Nephron (organoid): ENCODE results near the gene CCL24.
"Not testable (repeated sequence)": the region's sequence is repeated elsewhere in the genome, so short reads cannot be mapped to it uniquely, and the experiment has no call there.

ENCODE experiments used
- H3K27ac Mint-ChIP-seq, 3 experiments: 2 replicates each; pipeline ENCODE4 v1.8.0; 2020; ENCODE audit warnings: mixed read lengths in 3 of 3, mild to moderate bottlenecking in 2 of 3, moderate library complexity in 1 of 3
- H3K27me3 Mint-ChIP-seq: 2 replicates; pipeline ENCODE4 v1.8.0; 2021; ENCODE audit warnings: low read depth, mild to moderate bottlenecking, moderate library complexity, mixed read lengths
- H3K36me3 Mint-ChIP-seq: 2 replicates; pipeline ENCODE4 v1.8.0; 2020; ENCODE audit warnings: low read depth, mixed read lengths
- H3K4me1 Mint-ChIP-seq: 2 replicates; pipeline ENCODE4 v1.8.0; 2020; ENCODE audit warnings: mixed read lengths
- H3K4me3 Mint-ChIP-seq, 3 experiments: 2 replicates each; pipeline ENCODE4 v1.8.0; 2020; ENCODE audit warnings: mild to moderate bottlenecking in 3 of 3, mixed read lengths in 3 of 3, moderate library complexity in 2 of 3
- H3K9me3 Mint-ChIP-seq: 2 replicates; pipeline ENCODE4 v1.8.0; 2020; ENCODE audit warnings: mixed read lengths
- TF ChIP-seq, protein P1 (sequence below), 3 experiments: fragments of 200-600 bp; sonication (generic); IDR thresholded peaks; one replicate each; pipeline ENCODE4 v1.5.0; 2021; ENCODE audit warnings: antibody characterized with exemption in 3 of 3; ENCODE audit not compliant: unreplicated experiment in 3 of 3

CCL24 gene

DNA sequence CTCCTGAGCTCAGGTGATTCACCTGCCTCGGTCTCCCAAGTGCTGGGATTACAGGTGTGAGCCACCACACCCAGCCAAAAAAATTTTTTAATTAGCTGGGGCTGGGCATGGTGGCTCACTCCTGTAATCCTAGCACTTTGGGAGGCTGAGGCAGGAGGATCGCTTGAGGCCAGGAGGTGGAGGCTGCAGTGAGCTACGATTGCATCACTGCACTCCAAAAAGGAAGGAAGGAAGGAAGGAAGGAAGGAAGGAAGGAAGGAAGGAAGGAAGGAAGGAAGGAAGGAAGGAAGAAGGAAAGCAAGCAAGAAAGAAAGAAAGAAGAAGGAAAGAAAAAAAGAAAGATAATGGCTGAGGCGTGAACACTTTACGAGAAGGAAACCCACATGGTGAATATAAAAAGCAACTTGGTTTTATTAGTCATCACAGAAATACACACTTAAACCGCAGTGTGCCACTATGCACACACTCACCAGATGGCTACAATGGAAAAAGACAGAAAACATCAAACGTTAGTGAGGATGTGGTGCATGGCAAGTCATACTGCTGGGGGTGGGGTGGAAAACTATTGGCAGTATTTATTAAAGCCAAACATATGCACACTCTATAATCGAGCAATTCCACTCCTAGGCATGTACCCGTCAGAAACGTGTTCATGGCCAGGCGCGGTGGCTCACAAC, 37.2 kb downstream of the CCL24 start:
- H3K9me3 Mint-ChIP-seq: no peaks in the 10 kb centered on the region
- H3K27ac Mint-ChIP-seq: no peak overlapping the region
- TF ChIP-seq, protein P1, sequence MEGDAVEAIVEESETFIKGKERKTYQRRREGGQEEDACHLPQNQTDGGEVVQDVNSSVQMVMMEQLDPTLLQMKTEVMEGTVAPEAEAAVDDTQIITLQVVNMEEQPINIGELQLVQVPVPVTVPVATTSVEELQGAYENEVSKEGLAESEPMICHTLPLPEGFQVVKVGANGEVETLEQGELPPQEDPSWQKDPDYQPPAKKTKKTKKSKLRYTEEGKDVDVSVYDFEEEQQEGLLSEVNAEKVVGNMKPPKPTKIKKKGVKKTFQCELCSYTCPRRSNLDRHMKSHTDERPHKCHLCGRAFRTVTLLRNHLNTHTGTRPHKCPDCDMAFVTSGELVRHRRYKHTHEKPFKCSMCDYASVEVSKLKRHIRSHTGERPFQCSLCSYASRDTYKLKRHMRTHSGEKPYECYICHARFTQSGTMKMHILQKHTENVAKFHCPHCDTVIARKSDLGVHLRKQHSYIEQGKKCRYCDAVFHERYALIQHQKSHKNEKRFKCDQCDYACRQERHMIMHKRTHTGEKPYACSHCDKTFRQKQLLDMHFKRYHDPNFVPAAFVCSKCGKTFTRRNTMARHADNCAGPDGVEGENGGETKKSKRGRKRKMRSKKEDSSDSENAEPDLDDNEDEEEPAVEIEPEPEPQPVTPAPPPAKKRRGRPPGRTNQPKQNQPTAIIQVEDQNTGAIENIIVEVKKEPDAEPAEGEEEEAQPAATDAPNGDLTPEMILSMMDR (IDR thresholded peaks at IDR 0.05; ENCODE audit: unreplicated experiment in 3 of 3): no peak
- no peak overlapping the region for H3K4me3 Mint-ChIP-seq
- no peaks in the 10 kb centered on the region for H3K36me3 Mint-ChIP-seq
- H3K4me1 Mint-ChIP-seq: no peaks in the 10 kb centered on the region
- H3K27me3 Mint-ChIP-seq: peaks cover 18% of the 10 kb centered on the region

DNA sequence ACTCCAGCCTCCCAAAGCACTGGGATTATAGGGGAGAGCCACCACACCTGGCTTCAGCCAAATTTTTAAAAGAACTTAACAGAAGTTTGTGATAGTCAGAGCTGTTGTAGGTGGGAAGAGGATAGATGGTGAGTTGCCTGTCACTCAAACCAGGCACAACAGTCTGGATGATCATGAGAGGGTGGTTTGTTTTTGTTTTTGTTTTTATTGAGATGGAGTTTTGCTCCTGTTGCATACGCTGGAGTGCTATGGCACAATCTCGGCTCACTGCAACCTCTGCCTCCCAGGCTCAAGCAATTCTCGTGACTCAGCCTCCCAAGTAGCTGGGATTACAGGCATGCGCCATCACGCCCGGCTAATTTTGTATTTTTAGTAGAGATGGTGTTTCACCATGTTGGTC, 39.6 kb downstream of the CCL24 start:
- H3K27me3 Mint-ChIP-seq, H3K4me1 Mint-ChIP-seq, H3K4me3 Mint-ChIP-seq, H3K27ac Mint-ChIP-seq, H3K9me3 Mint-ChIP-seq, H3K36me3 Mint-ChIP-seq: not testable (repeated sequence)

GRCh38 chr7:75772081-75773077, 41.2 kb downstream of the CCL24 start, which contains the start of gene CCL26:
Gene CCL26 (minus strand): TSS chr7:75772211. CDS start chr7:75772176, 35 bp downstream.
- no peaks in the 10 kb centered on the region for H3K36me3 Mint-ChIP-seq
- no peaks in the 10 kb centered on the region for H3K9me3 Mint-ChIP-seq
- H3K4me1 Mint-ChIP-seq: no peaks in the 10 kb centered on the region
- peak within 1 kb of the TSS in 2 of 3 experiments; percentile 37 to 59 for H3K27ac Mint-ChIP-seq
- TF ChIP-seq, protein P1 (IDR thresholded peaks at IDR 0.05; ENCODE audit: unreplicated experiment in 3 of 3): no peak
- no peak within 1 kb of the TSS for H3K4me3 Mint-ChIP-seq
- H3K27me3 Mint-ChIP-seq: no peaks in the 10 kb centered on the region

GRCh38 chr7:75771224-75771623, 42.4 kb downstream of the CCL24 start:
- no peak overlapping the region for H3K27ac Mint-ChIP-seq
- H3K27me3 Mint-ChIP-seq: no peaks in the 10 kb centered on the region
- H3K4me1 Mint-ChIP-seq: no peaks in the 10 kb centered on the region
- TF ChIP-seq, protein P1 (IDR thresholded peaks at IDR 0.05; ENCODE audit: unreplicated experiment in 3 of 3): no peak
- H3K36me3 Mint-ChIP-seq: no peaks in the 10 kb centered on the region
- no peaks in the 10 kb centered on the region for H3K9me3 Mint-ChIP-seq
- H3K4me3 Mint-ChIP-seq: no peak overlapping the region

DNA sequence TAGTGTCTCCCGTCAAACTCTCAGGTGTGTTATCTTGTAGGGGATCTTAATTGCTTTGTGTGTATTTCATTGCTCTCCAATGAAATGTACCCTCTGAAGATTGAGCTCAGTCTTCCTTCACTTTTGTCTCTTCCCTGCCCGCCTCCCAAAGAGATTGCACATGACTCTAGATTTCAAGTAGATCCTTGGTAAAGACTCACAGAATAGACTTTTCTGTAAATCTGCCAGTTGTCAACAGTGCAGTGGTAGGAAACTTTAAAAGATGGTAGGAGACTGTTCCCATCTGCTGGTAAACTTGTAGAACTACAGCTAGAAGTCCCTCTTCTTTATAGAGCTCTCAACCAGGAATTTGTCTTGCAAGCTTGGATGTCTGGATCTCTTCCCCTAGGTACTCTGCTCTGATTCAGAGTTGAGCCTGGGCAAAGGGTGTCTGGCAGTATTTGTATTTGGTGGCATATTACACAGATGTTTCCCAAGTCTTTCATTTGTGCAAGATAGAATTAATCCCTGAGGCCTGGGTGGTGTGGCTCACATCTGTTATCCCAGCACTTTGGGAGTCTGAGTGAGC, 51.2 kb downstream of the CCL24 start:
- no peaks in the 10 kb centered on the region for H3K36me3 Mint-ChIP-seq
- no peak overlapping the region for H3K27ac Mint-ChIP-seq
- peaks cover 5% of the 10 kb centered on the region for H3K4me1 Mint-ChIP-seq
- TF ChIP-seq, protein P1 (IDR thresholded peaks at IDR 0.05; ENCODE audit: unreplicated experiment in 3 of 3): peak; percentile 73 to 89 (median 81)
- no peak overlapping the region for H3K4me3 Mint-ChIP-seq
- H3K9me3 Mint-ChIP-seq: peaks cover 2% of the 10 kb centered on the region
- no peaks in the 10 kb centered on the region for H3K27me3 Mint-ChIP-seq

- H3K27ac Mint-ChIP-seq, H3K36me3 Mint-ChIP-seq, H3K27me3 Mint-ChIP-seq, H3K4me3 Mint-ChIP-seq, H3K4me1 Mint-ChIP-seq, H3K9me3 Mint-ChIP-seq: not testable (repeated sequence)
These were observed 51.8 kb downstream of the CCL24 start for GRCh38 chr7:75761801-75762200.
